Right lobe of liver (tissue), 6 donors: Measurements from ENCODE around the gene EDARADD. TPM values are rescaled to one million over a fixed set of nuclear protein-coding genes. Genes with fewer than 3 reads are reported as not detected.

Experiments used
- ATAC-seq, 4 donors: fragments of 200-7000 bp; cut with Tn5 transposase; one replicate each; pipeline ENCODE4 v1.9.1; 2020; ENCODE audit warnings: mild to moderate bottlenecking in 4 of 4, moderate library complexity in 4 of 4
- DNase-seq, 3 donors: peaks; one replicate each; pipeline ENCODE4 v3.0.0-alpha.2; 2020
- H3K27ac ChIP-seq, 3 donors: fragments of 200-600 bp; one replicate each; pipeline ENCODE4 v1.8.0; 2022
- H3K27me3 ChIP-seq, 2 donors: fragments of 200-600 bp; one replicate each; pipeline ENCODE4 v1.8.0; 2022
- H3K36me3 ChIP-seq, 4 donors: fragments of 200-600 bp; sonication (generic) in 1 of 4; one replicate each; pipeline versions ENCODE4 v1.5.1 to v1.8.0; 2017 to 2022; ENCODE audit warnings: control low read depth in 1 of 4
- H3K4me1 ChIP-seq, 4 donors: fragments of 200-600 bp; sonication (generic) in 1 of 4; one replicate each; pipeline versions ENCODE4 v1.5.1 to v1.8.0; 2017 to 2022; ENCODE audit warnings: control low read depth in 1 of 4
- H3K4me3 ChIP-seq, 3 donors: fragments of 200-600 bp; one replicate each; pipeline ENCODE4 v1.8.0; 2022
- H3K9me3 ChIP-seq, 4 donors: fragments of 200-600 bp; sonication (generic) in 1 of 4; one replicate each; pipeline versions ENCODE4 v1.5.1 to v1.8.0; 2017 to 2022; ENCODE audit warnings: control low read depth in 1 of 4
- POLR2A ChIP-seq: fragments of 450-650 bp; IDR thresholded peaks from one replicate; pipeline ENCODE4 v1.6.1; 2017; ENCODE audit warnings: antibody characterized with exemption, mild to moderate bottlenecking
- WGBS: methylation state at CpG from one replicate; pipeline ENCODE4 v1.1.6; 2018; ENCODE audit warnings: low coverage, low lambda C conversion rate; ENCODE audit not compliant: insufficient coverage; ENCODE audit errors: missing lambda C conversion rate; 5-methylcytosine and 5-hydroxymethylcytosine counted together
- intact Hi-C, 2 donors: fragments of 100-400 bp; cut with DNase I; formaldehyde crosslinking; loops; one replicate each; pipeline versions ENCODE4 v1.11.2 to v1.14.1; 2022
- total RNA-seq, 6 experiments: library from RNA; depleted of rRNA in 2 of 6; stranded (reverse); fragments of >200 nt in 2 of 6; fragmentation: NEBNext Ultra II Directional in 3 of 6; extraction: Animal tissue kit (Norgen Biotek cat#: 25700) in 3 of 6; gene quantifications; one replicate each; pipeline versions ENCODE4 v1.1.0 to v1.2.4, GENCODE V29; 2016 to 2023
- TF ChIP-seq, protein P1 (sequence below), 4 donors: fragments of 200-600 bp in 3 of 4; fragments of 450-650 bp in 1 of 4; IDR thresholded peaks; one replicate each; pipeline versions ENCODE4 v1.5.1 to v1.8.0; 2016 to 2022; ENCODE audit warnings: antibody characterized with exemption in 4 of 4, mild to moderate bottlenecking in 2 of 4
- donor health status: DM: no; HTN: yes; CAD: no.
- donor health status: DM: no; HTN: no; CAD: no.
- donor health status: DM: no; HTN: no; CAD: no.
- donor health status: DM: no; HTN: yes; CAD: no.
- donor health status: DM: no; HTN: yes; CAD: no.

The EDARADD gene
- total RNA-seq, 6 experiments from 2014 or later = 0.16 to 1.2 (median 0.26) TPM; not detected in 1

DNA sequence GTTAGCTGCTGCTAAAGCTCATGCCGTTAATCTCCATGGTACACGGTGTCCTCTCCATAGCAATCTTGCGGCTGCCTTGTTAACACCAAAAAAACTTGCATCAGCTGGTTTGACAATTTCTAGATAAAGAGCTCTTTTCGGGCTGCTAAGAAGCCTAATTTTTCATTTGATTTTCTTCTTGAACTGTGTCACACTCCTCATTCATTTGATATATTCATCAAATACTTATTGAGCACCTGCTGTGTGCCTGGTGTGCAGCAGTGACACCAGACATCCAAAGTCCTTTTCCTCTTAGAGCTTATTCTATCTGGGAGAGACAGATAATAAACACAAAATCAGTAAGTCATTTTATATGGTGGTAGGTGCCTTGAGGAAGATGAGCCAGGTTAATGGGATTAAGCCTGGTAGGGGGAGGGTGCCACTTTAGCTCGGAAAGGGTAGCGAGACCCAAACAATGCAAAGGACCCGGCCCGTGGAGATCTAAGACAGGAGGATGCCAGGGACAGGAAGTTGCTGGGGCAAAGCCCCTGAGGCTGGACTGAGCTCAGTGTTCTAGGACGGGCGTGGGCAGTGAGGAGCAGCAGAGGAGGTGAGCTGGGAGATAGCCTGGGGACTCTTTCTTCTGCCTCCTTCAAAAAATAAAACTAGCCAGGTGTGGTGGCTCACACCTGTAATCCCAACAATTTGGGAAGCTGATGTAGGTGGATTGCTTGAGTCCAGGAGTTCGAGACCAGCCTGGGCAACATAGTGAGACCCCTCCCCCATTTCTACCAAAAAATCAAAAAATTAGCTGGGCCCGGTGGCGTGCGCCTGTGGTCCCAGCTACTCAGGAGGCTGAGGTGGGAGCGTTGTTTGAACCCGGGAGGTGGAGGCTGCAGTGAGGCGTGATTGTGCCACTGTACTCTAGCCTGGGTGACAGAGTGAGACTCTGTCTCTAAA is 79.0 kb downstream of the EDARADD start:
- H3K36me3 ChIP-seq = no peaks in the 10 kb centered on the region
- H3K27me3 ChIP-seq = no peaks in the 10 kb centered on the region
- no peak for ATAC-seq
- H3K27ac ChIP-seq = no peak overlapping the region
- no peaks in the 10 kb centered on the region for H3K9me3 ChIP-seq
- TF ChIP-seq, protein P1, sequence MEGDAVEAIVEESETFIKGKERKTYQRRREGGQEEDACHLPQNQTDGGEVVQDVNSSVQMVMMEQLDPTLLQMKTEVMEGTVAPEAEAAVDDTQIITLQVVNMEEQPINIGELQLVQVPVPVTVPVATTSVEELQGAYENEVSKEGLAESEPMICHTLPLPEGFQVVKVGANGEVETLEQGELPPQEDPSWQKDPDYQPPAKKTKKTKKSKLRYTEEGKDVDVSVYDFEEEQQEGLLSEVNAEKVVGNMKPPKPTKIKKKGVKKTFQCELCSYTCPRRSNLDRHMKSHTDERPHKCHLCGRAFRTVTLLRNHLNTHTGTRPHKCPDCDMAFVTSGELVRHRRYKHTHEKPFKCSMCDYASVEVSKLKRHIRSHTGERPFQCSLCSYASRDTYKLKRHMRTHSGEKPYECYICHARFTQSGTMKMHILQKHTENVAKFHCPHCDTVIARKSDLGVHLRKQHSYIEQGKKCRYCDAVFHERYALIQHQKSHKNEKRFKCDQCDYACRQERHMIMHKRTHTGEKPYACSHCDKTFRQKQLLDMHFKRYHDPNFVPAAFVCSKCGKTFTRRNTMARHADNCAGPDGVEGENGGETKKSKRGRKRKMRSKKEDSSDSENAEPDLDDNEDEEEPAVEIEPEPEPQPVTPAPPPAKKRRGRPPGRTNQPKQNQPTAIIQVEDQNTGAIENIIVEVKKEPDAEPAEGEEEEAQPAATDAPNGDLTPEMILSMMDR (IDR thresholded peaks at IDR 0.05) = no peak
- no peak for TF ChIP-seq POLR2A
- H3K4me3 ChIP-seq = no peak overlapping the region
- 62% methylated on average over 16 of the region's 17 CpGs for WGBS
- intact Hi-C loops = no loop called here
- DNase-seq = no peak
- no peaks in the 10 kb centered on the region for H3K4me1 ChIP-seq

DNA sequence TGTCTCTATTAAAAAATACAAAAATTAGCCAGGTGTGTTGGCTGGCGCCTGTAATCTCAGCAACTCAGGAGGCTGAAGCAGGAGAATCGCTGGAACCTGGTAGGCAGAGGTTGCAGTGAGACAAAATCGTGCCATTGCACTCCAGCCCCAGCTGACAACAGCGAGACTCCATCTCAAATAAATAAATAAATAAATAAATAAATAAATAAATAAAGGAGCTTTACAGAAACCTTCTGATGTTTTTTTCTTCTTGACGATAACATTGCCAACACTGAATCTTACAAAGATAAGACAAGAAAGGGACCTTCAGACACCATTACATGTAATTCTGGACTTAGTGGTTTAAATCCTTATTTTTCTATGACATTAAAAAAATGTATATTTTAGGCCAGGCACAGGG is 81.9 kb downstream of the EDARADD start:
- intact Hi-C loops = no loop called here
- Histone ChIP-seq H3K36me3 (no peaks in the 10 kb centered on the region), H3K9me3 (no peaks in the 10 kb centered on the region), H3K4me1 (no peaks in the 10 kb centered on the region), H3K27me3 (no peaks in the 10 kb centered on the region), H3K4me3 (no peak overlapping the region), H3K27ac (no peak overlapping the region)
- peak in 1 of 3 donors; percentile 8 for DNase-seq
- TF ChIP-seq POLR2A = no peak
- TF ChIP-seq, protein P1 (IDR thresholded peaks at IDR 0.05) = no peak
- no peak for ATAC-seq
- WGBS = 88% methylated on average over 5 of the region's 5 CpGs

DNA sequence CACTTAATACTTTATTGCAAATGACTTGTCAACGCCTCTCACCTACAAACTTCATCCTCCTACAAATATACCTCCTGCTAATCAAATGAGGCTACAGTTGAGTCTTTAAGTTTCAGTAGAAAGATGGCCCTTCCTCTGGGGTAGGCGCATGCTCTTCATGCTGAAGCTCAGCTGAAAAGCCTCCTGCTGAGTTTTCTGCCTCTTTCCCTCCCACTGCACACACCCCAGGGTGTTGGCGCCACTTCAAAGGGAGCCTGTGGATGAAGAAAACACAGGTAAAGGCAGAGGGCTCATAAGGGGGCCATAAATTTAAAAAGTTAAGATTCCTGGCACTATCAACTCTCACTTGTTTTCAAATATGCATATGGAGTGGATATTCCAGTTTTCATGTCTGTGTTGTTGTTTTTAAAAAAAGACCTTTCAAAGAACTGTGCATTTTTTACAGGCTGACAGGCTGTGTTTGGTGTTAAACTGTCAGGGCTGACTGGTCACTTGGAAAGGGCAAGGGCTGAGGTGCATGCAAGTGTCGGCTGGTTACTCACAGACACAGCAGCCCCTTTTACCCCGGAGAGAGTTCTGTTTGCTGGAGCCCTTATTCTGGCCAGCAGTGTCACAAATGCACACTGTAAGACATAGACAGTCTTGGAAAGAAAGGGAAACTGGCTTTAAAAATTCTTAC is 86.8 kb downstream of the EDARADD start:
- peak in 1 of 3 donors; percentile 15 for DNase-seq
- TF ChIP-seq POLR2A = no peak
- TF ChIP-seq, protein P1 (IDR thresholded peaks at IDR 0.05) = no peak

DNA sequence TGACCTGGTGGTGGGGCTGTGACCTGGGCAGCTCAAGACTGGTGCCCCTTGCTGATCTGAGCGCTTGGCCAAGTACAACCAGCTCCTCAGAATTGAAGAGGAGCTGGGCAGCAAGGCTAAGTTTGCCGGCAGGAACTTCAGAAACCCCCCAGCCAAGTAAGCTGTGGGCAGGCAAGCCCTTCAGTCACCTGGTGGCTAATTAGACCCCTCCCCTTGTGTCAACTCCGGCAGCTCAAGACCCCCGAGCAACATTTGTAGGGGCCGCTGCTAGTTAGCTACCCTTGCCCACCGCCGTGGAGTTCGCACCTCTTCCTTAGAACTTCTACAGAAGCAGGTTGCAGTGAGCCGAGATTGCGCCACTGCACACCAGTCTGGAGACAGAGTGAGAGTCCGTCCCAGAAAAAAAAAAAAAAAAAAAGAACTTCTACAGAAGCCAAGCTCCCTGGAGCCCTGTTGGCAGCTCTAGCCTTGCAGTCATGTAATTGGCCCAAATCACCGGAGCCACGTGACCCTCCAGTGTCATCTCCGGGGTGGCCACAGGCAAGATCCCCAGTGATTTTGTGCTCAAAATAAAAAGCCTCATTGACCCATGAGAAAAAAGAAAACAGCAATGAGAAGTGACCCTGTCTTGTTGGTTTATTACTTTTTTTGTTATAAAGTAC is 90.4 kb downstream of the EDARADD start:
- Histone ChIP-seq H3K4me3 (no peak overlapping the region), H3K9me3 (no peaks in the 10 kb centered on the region), H3K36me3 (no peaks in the 10 kb centered on the region), H3K27me3 (no peaks in the 10 kb centered on the region), H3K4me1 (no peaks in the 10 kb centered on the region), H3K27ac (no peak overlapping the region)
- TF ChIP-seq POLR2A = no peak
- TF ChIP-seq, protein P1 (IDR thresholded peaks at IDR 0.05) = no peak
- no peak for ATAC-seq
- intact Hi-C loops = loop anchor here in 1 of 2 donors (10.0 kb wide), 1 partner anchor 370 kb away; no protein-coding TSS in a partner anchor
- DNase-seq = peak in 1 of 3 donors; percentile 30
- 76% methylated on average over 4 of the region's 14 CpGs for WGBS

More for the DNA sequence above, 86.8 kb downstream of the EDARADD start:
- H3K9me3 ChIP-seq = no peaks in the 10 kb centered on the region
- H3K27me3 ChIP-seq = no peaks in the 10 kb centered on the region
- no peak overlapping the region for H3K27ac ChIP-seq
- no peak for ATAC-seq
- H3K36me3 ChIP-seq = no peaks in the 10 kb centered on the region
- no peak overlapping the region for H3K4me3 ChIP-seq
- no peaks in the 10 kb centered on the region for H3K4me1 ChIP-seq
- 58% methylated on average over 4 of the region's 5 CpGs for WGBS
- intact Hi-C loops = loop anchor here in 1 of 2 donors (10.0 kb wide), 1 partner anchor 366 kb away; no protein-coding TSS in a partner anchor
